Kasumi-1 (cell line): ENCODE data around the gene CPN2.

Source experiments
- DNase-seq, 2 experiments: peaks; one replicate each; lab custom pipeline; 2025; lab: John Stamatoyannopoulos, UW

The CPN2 gene

GRCh38 chr3:194351080-194351672 lies at the start of gene CPN2:
TSS of gene CPN2 (minus strand) at chr3:194351328. CDS start at chr3:194342702, 8,626 bp downstream.
- DNase-seq = no peak

GRCh38 chr3:194399874-194400411 lies 48.8 kb upstream of the CPN2 start:
- no peak for DNase-seq

GRCh38 chr3:194399166-194399565 lies 48.0 kb upstream of the CPN2 start, which contains the start of gene GP5:
TSS of gene GP5 (minus strand) at chr3:194399266. CDS start at chr3:194398282, 984 bp downstream.
- no peak for DNase-seq

GRCh38 chr3:194397757-194398312 lies 46.7 kb upstream of the CPN2 start:
- no peak for DNase-seq

- DNase-seq = no peak
Observed at GRCh38 chr3:194396859-194397756, 46.0 kb upstream of the CPN2 start.

- no peak for DNase-seq
Observed at GRCh38 chr3:194396539-194396858, 45.4 kb upstream of the CPN2 start.

GRCh38 chr3:194395778-194396538 lies 44.8 kb upstream of the CPN2 start:
- DNase-seq = peak; percentile 49 to 51

- no peak for DNase-seq
Observed at GRCh38 chr3:194395212-194395611, 44.1 kb upstream of the CPN2 start.

GRCh38 chr3:194392576-194392975 lies 41.4 kb upstream of the CPN2 start:
- DNase-seq = no peak

- DNase-seq = no peak
Observed at GRCh38 chr3:194390835-194391234, 39.7 kb upstream of the CPN2 start.

GRCh38 chr3:194389269-194389668 lies 38.1 kb upstream of the CPN2 start:
- no peak for DNase-seq

- no peak for DNase-seq
Observed at GRCh38 chr3:194387926-194388418, 36.8 kb upstream of the CPN2 start.

- no peak for DNase-seq
Observed at GRCh38 chr3:194387276-194387675, 36.1 kb upstream of the CPN2 start.

GRCh38 chr3:194386648-194387047 lies 35.5 kb upstream of the CPN2 start:
- DNase-seq = no peak

GRCh38 chr3:194386066-194386465 lies 34.9 kb upstream of the CPN2 start:
- DNase-seq = no peak

- no peak for DNase-seq
Observed at GRCh38 chr3:194384569-194385001, 33.5 kb upstream of the CPN2 start.

GRCh38 chr3:194384156-194384555 lies 33.0 kb upstream of the CPN2 start:
- no peak for DNase-seq

- DNase-seq = no peak
Observed at GRCh38 chr3:194383276-194383940, 32.3 kb upstream of the CPN2 start.

GRCh38 chr3:194382892-194383223 lies 31.7 kb upstream of the CPN2 start:
- DNase-seq = no peak

- no peak for DNase-seq
Observed at GRCh38 chr3:194382196-194382891, 31.2 kb upstream of the CPN2 start.

GRCh38 chr3:194381460-194381875 lies 30.3 kb upstream of the CPN2 start:
- no peak for DNase-seq
